WERI-Rb-1 (cell line): ENCODE measurements around the gene CMIP.

Experiments used
- DNase-seq: peaks from one replicate; pipeline ENCODE4 v3.0.0-alpha.2; 2020
- H3K27ac ChIP-seq: fragments of 250-450 bp; sonication (Bioruptor Pico); 2 replicates; pipeline ENCODE4 v1.5.1; 2020; ENCODE audit warnings: mild to moderate bottlenecking, moderate library complexity
- H3K27me3 ChIP-seq: fragments of 250-450 bp; sonication (Bioruptor Pico); 2 replicates; pipeline ENCODE4 v1.5.1; 2021; ENCODE audit warnings: mild to moderate bottlenecking, low read depth, moderate library complexity; ENCODE audit not compliant: insufficient read depth, severe bottlenecking
- H3K36me3 ChIP-seq: fragments of 250-450 bp; sonication (Bioruptor Pico); 2 replicates; pipeline ENCODE4 v1.5.1; 2020; ENCODE audit warnings: mild to moderate bottlenecking, moderate library complexity
- H3K4me3 ChIP-seq: 2 replicates; pipeline ENCODE4 v1.5.1; 2011; ENCODE audit warnings: low read depth, mild to moderate bottlenecking, control low read depth, low read length
- H3K9me3 ChIP-seq: fragments of 250-450 bp; sonication (Bioruptor Pico); 2 replicates; pipeline ENCODE4 v1.5.1; 2021; ENCODE audit warnings: mild to moderate bottlenecking, moderate library complexity; ENCODE audit not compliant: severe bottlenecking
- CTCF ChIP-seq: IDR thresholded peaks from 2 replicates; pipeline ENCODE4 v1.5.1; 2011; ENCODE audit warnings: low read depth, mild to moderate bottlenecking, control low read depth, inconsistent platforms, low read length

The CMIP gene

GRCh38 chr16:81517629-81518438 is 73.2 kb downstream of the CMIP start:
- no peak for TF ChIP-seq CTCF
- Histone ChIP-seq H3K27me3 (no peaks in the 10 kb centered on the region), H3K27ac (no peak overlapping the region), H3K4me3 (no peak overlapping the region), H3K9me3 (no peaks in the 10 kb centered on the region), H3K36me3 (no peaks in the 10 kb centered on the region)
- DNase-seq: no peak

DNA sequence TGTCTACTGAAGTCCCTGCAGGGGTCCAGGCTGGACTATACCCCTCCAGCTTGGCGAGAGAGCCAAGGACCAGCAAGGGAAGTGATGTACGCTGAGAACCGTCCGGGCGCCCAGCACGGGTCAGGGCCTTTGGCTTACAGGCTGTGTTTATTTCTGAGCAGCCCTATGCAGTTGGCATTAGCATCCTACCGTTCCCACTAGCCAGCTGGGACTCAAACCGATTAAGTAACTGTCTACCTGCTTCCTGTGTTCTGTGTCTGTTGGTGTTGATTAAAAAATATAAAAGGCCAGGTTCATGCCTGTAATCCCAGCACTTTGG is 73.8 kb downstream of the CMIP start:
- H3K27ac ChIP-seq: no peak overlapping the region
- H3K4me3 ChIP-seq: no peak overlapping the region
- H3K36me3 ChIP-seq: no peaks in the 10 kb centered on the region
- H3K27me3 ChIP-seq: no peaks in the 10 kb centered on the region
- no peak for TF ChIP-seq CTCF
- H3K9me3 ChIP-seq: no peaks in the 10 kb centered on the region
- no peak for DNase-seq

- Histone ChIP-seq H3K27me3 (no peaks in the 10 kb centered on the region), H3K36me3 (no peaks in the 10 kb centered on the region), H3K27ac (no peak overlapping the region), H3K9me3 (no peaks in the 10 kb centered on the region), H3K4me3 (no peak overlapping the region)
- DNase-seq: no peak
- no peak for TF ChIP-seq CTCF
Measured at GRCh38 chr16:81519301-81520150, 74.9 kb downstream of the CMIP start.

- no peak overlapping the region for H3K27ac ChIP-seq
- no peak for DNase-seq
Measured at GRCh38 chr16:81520151-81520470, 75.5 kb downstream of the CMIP start.

GRCh38 chr16:81520560-81521135 is 76.0 kb downstream of the CMIP start:
- no peak overlapping the region for H3K4me3 ChIP-seq
- no peaks in the 10 kb centered on the region for H3K9me3 ChIP-seq
- no peak overlapping the region for H3K27ac ChIP-seq
- no peak for TF ChIP-seq CTCF
- DNase-seq: no peak
- H3K36me3 ChIP-seq: no peaks in the 10 kb centered on the region
- no peaks in the 10 kb centered on the region for H3K27me3 ChIP-seq

More at GRCh38 chr16:81520151-81520470, 75.5 kb downstream of the CMIP start:
- Histone ChIP-seq H3K36me3 (no peaks in the 10 kb centered on the region), H3K9me3 (no peaks in the 10 kb centered on the region), H3K27me3 (no peaks in the 10 kb centered on the region), H3K4me3 (no peak overlapping the region)
- no peak for TF ChIP-seq CTCF
